Activated T-helper 2 cell treated with anti-CD3 and anti-CD28 coated beads, Interferon-gamma antibody, Interleukin-2, Interleukin-4, amounts not matched to agents 10 μg/mL and 5 μg/mL and 100 μg/mL, durations not matched to agents 14 hours and 24 hours and 36 hours (primary cell): Measurements from ENCODE around the gene CTSV. TPM values are rescaled to one million over a fixed set of nuclear protein-coding genes. Genes with fewer than 3 reads are reported as not detected.
"Not testable (repeated sequence)": the region's sequence is repeated elsewhere in the genome, so short reads cannot be mapped to it uniquely, and the experiment has no call there.

Source experiments
- DNase-seq: peaks from one replicate; pipeline ENCODE4 v3.0.0; 2021; ENCODE audit warnings: low spot score
- H3K27ac Mint-ChIP-seq: one replicate; pipeline ENCODE4 v1.8.0; 2021; ENCODE audit warnings: mixed read lengths
- H3K27me3 Mint-ChIP-seq: one replicate; pipeline ENCODE4 v1.8.0; 2021; ENCODE audit warnings: low read depth, mixed read lengths
- H3K36me3 Mint-ChIP-seq: one replicate; pipeline ENCODE4 v1.8.0; 2021; ENCODE audit warnings: low read depth, mixed read lengths
- H3K4me1 Mint-ChIP-seq: one replicate; pipeline ENCODE4 v1.8.0; 2021; ENCODE audit warnings: low read depth, mixed read lengths
- H3K4me3 Mint-ChIP-seq: one replicate; pipeline ENCODE4 v1.8.0; 2021; ENCODE audit warnings: low read depth, mild to moderate bottlenecking, moderate library complexity, mixed read lengths
- H3K9me3 Mint-ChIP-seq: one replicate; pipeline ENCODE4 v1.8.0; 2021; ENCODE audit warnings: mixed read lengths
- intact Hi-C: fragments of 100-400 bp; cut with micrococcal nuclease; formaldehyde crosslinking; loops from one replicate; pipeline ENCODE4 v1.15.1; 2023
- total RNA-seq: library from RNA; stranded (reverse); gene quantifications from 2 replicates; pipeline ENCODE4 v1.2.3, GENCODE V29; 2022

The CTSV gene
- total RNA-seq, 1 donor from 2014 or later: 0.48 TPM

DNA sequence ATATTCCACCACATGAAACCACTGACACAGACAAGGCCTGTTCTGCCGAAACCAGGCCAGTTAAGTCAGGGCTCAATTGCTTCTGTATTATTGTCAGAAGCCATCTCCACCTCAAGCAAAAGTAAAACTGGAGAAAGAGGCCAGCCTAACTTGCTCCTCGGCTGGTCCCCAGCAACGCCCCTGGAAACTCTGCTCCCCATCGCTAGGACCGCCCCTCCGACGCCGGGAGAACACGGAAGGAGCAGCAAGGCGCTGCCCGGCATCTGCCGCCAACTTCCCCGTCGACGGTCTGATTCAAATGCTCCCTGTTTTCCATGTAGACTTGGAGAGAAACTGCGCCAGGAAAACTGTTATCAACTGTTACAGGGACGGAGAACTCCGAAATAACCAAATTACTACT is 26.3 kb downstream of the CTSV start:
- intact Hi-C loops, H3K4me1 Mint-ChIP-seq: not testable (repeated sequence)
- peak overlapping the region; percentile 88 for H3K4me3 Mint-ChIP-seq

DNA sequence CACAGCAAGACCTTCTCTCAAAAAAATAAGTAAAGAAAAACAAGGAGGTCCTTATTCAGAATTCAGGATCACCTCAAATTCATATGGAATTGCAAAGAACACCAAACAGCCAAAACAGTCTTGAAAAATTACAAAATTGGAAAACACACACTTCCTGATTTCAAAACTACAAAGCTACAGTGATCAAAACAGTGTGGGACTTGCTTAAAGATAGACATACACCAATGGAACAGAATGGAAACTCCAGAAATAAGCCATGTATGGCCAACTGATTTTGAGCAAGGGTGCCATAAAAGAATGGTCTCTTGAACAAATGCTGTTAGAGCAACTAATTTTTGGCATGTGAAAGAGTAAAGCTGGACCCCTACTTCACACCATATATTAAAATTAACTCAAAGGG is 36.7 kb downstream of the CTSV start:
- H3K4me1 Mint-ChIP-seq: peaks cover 34% of the 10 kb centered on the region
- H3K9me3 Mint-ChIP-seq, H3K27ac Mint-ChIP-seq, intact Hi-C loops, H3K4me3 Mint-ChIP-seq, H3K27me3 Mint-ChIP-seq, DNase-seq, H3K36me3 Mint-ChIP-seq: not testable (repeated sequence)

More for the DNA sequence above, 26.3 kb downstream of the CTSV start:
- DNase-seq: peak; percentile 12
- H3K27ac Mint-ChIP-seq: peak overlapping the region; percentile 87
- H3K36me3 Mint-ChIP-seq, H3K9me3 Mint-ChIP-seq, H3K27me3 Mint-ChIP-seq: not testable (repeated sequence)

GRCh38 chr9:97001338-97001737 is 37.6 kb downstream of the CTSV start:
- H3K36me3 Mint-ChIP-seq, H3K27ac Mint-ChIP-seq, H3K9me3 Mint-ChIP-seq, H3K4me3 Mint-ChIP-seq, DNase-seq, intact Hi-C loops, H3K27me3 Mint-ChIP-seq: not testable (repeated sequence)
- H3K4me1 Mint-ChIP-seq: peaks cover 34% of the 10 kb centered on the region

- H3K9me3 Mint-ChIP-seq, H3K36me3 Mint-ChIP-seq, H3K27me3 Mint-ChIP-seq, intact Hi-C loops, H3K4me3 Mint-ChIP-seq, DNase-seq: not testable (repeated sequence)
- H3K4me1 Mint-ChIP-seq: peaks cover 35% of the 10 kb centered on the region
- H3K27ac Mint-ChIP-seq: peak overlapping the region; percentile 5
Measured at GRCh38 chr9:97000139-97000787, 38.7 kb downstream of the CTSV start.

GRCh38 chr9:96999733-97000132 is 39.2 kb downstream of the CTSV start:
- H3K4me3 Mint-ChIP-seq, H3K9me3 Mint-ChIP-seq, H3K27ac Mint-ChIP-seq, DNase-seq, H3K27me3 Mint-ChIP-seq, intact Hi-C loops, H3K36me3 Mint-ChIP-seq: not testable (repeated sequence)
- peaks cover 35% of the 10 kb centered on the region for H3K4me1 Mint-ChIP-seq

DNA sequence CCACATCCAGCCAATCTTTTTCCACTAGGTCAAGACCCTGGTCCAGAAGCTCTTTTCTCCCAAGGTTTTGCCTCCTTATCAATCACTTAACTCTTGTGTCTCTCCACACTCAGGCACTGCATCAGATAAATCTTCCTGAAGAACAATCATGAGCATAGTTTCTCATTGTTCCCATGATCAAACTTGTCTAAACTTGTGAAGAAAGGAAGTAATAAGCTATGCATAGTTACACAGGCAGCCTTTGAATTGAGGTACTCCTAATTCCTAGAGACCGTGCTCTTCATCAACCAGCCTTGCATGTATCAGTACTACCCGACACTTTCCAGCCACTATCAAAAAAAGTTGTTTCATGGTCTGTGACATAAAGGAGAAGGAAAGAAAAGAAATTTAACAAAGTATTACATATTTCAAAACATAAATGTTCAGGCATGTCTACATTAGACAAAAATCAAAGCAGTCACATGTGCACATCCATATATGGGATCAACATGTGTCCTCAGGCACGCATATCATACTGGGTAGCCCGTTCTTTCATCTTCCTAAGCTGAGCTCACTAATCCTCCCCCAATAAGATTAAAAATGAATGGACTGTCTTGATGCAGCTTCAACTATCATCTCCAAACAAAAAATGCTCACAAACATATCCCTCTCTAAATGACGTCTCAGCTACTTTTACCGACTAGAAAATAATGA is 41.8 kb downstream of the CTSV start:
- DNase-seq, H3K27me3 Mint-ChIP-seq, H3K9me3 Mint-ChIP-seq, H3K36me3 Mint-ChIP-seq, intact Hi-C loops, H3K4me3 Mint-ChIP-seq, H3K27ac Mint-ChIP-seq: not testable (repeated sequence)
- H3K4me1 Mint-ChIP-seq: peaks cover 24% of the 10 kb centered on the region

DNA sequence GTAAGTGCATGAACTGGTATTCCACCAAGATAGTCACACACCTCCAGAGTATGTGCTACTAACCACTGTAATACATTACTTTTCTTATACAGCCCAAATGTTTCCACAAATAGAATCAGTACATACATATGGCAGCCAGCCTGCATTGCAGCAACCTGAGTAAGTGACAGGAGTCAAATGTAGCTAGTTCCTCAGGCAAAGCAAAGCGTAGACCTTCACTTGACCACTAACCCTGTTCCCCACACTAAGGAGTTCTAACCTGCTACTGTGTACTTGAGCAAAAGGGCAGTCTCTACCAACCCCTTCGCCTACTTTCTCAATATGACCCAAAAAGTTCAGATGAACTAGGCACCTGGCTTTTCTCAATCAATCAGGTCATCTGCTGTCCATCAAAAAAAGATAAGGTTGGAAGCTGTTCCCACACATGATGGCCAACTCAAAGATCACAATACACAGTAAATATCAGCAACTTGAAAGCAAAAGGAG is 44.4 kb downstream of the CTSV start:
- H3K27ac Mint-ChIP-seq, H3K27me3 Mint-ChIP-seq, H3K4me3 Mint-ChIP-seq, DNase-seq, H3K9me3 Mint-ChIP-seq, H3K36me3 Mint-ChIP-seq, intact Hi-C loops: not testable (repeated sequence)
- peaks cover 13% of the 10 kb centered on the region for H3K4me1 Mint-ChIP-seq

- H3K9me3 Mint-ChIP-seq, H3K36me3 Mint-ChIP-seq, H3K27me3 Mint-ChIP-seq, DNase-seq, H3K4me3 Mint-ChIP-seq, H3K27ac Mint-ChIP-seq, intact Hi-C loops: not testable (repeated sequence)
- H3K4me1 Mint-ChIP-seq: peaks cover 17% of the 10 kb centered on the region
Measured at GRCh38 chr9:96992303-96992702, 46.6 kb downstream of the CTSV start.

DNA sequence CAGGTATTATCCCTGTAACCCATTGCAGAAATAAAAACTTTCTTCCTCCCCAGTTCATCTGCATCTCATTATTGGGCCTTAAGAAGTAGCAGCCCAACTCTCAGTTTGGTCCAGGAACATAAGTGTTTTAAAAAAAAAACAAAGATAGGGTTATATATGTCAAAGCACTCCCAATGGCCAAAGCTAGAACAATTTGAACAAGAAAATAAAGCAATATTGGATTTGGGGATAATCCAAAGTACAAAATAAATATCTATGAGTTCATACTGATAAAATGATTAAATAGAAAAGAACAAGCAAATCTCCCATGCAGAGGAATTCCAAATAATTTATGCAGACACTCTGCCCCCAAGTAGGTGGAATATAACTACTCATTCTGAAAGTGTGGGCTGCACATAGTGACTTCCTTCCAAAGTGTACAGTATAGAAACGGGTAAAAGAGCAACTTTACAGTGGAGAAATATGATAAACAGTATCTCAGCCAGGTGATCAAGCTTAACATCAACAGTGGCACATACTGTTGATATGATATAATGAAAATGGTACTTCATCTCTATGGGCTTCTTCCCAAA is 49.1 kb downstream of the CTSV start:
- H3K9me3 Mint-ChIP-seq, H3K27me3 Mint-ChIP-seq, H3K4me3 Mint-ChIP-seq, H3K36me3 Mint-ChIP-seq, intact Hi-C loops, DNase-seq: not testable (repeated sequence)
- Mint-ChIP-seq H3K27ac (peak overlapping the region; percentile 50), H3K4me1 (peaks cover 20% of the 10 kb centered on the region)

DNA sequence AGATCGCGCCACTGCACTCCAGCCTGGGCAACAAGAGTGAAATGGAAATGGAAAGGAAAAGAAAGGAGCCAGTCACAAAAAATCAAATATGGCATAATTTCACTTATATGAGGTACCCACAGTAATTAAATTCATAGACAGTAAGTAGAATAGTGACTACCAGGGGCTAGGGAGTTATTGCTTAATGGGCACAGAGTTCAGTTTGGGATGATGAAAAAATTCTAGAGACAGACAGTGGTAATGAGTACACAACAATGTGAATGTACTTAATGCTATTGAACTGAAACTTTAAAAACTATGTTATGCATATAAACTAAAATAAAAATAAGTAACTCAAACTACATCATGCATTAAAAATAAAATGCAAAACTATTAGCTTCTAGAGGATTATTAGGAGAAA is 54.1 kb downstream of the CTSV start:
- H3K9me3 Mint-ChIP-seq, H3K36me3 Mint-ChIP-seq, intact Hi-C loops, H3K27ac Mint-ChIP-seq, DNase-seq, H3K27me3 Mint-ChIP-seq, H3K4me3 Mint-ChIP-seq: not testable (repeated sequence)
- H3K4me1 Mint-ChIP-seq: peaks cover 12% of the 10 kb centered on the region

DNA sequence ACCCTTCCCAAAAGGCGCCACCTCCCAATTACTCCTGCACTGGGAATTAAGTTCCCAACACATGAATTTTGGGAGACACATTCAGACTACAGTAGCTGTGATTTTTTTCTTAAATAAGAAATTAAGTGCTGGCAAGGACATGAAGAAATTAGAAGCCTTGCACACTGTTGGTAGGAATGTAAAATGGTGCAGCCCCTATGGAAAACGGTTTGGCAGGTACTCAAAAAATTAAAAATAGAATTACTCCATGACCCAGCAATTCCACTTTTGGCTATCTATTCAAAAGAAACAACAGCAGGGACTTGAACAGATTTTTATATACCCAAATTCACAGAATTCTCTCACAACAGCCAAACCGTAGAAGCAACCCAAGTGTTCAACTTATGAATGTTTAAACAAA is 54.8 kb downstream of the CTSV start:
- H3K27me3 Mint-ChIP-seq, H3K4me3 Mint-ChIP-seq, H3K4me1 Mint-ChIP-seq, H3K27ac Mint-ChIP-seq, H3K36me3 Mint-ChIP-seq, H3K9me3 Mint-ChIP-seq, DNase-seq, intact Hi-C loops: not testable (repeated sequence)

DNA sequence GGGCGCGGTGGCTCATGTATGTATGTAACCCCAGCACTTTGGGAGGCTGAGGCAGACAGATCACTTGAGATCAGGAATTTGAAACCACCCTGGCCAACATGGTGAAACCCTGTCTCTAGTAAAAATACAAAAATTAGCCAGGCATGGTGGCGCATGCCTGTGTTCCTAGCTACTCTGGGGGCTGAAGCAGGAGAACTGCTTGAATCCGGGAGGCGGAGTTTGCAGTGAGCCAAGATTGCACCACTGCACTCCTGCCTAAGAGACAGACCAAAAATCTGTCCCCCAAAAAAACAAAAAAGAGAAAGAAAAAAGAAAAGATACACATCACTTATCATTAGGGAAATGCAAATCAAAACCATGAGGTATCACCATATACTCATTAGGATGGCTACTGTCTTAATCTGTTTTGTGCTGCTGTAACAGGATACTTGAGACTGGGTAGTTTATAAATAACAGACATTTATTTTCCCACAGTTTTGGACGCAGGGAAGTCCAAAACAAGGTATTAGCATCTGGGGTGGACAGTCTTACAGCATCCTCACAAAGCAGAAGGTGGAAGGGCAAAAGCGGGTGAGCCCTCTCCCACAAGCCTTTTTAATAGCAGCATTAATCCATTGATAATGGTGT is 55.3 kb downstream of the CTSV start:
- DNase-seq, H3K4me1 Mint-ChIP-seq, H3K9me3 Mint-ChIP-seq, H3K27me3 Mint-ChIP-seq, H3K4me3 Mint-ChIP-seq, H3K27ac Mint-ChIP-seq, H3K36me3 Mint-ChIP-seq, intact Hi-C loops: not testable (repeated sequence)
